Measurements from ENCODE around the gene C1QTNF12.

DNA sequence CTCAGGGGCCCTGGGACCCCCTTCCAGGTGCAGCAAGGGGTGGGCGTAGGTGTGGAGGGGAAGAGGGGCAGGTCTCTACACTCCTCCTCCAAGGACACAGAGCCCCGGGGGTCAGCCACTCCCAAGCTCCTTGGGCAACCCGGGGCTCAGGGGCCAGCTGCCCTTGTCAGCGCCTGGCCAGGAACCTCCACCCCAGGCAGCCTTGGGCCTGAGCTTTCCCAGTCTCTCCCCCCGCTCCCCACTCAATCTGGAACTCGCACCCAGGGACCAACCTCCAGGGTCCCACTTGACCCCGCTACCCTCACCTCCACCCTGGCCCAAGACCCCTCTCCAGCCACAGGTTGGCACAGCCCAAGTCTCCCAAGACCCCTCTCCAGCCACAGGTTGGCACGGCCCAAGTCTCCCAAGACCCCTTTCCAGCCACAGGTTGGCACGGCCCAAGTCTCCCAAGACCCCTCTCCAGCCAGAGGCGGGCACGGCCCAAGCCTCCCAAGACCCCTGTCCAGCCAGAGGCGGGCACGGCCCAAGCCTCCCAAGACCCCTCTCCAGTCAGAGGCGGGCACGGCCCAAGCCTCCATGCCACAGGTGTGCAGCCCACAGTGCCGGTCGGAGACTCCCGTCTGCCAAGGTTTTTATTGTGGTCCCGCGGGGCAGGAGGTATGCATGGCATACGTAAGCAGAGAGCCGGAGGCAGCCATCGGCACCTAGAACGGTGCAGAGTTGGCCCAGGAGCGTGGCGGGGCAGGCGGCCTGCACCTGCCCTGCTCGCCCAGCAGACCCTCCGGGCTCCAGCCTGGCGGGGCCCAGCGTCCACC lies 35.6 kb downstream of the C1QTNF12 start:
- no peak for TF ChIP-seq NFRKB (IDR thresholded peaks at IDR 0.05)
- no peak for TF ChIP-seq ARNT (IDR thresholded peaks at IDR 0.05)
- no peak for TF ChIP-seq ZNF384 (IDR thresholded peaks at IDR 0.05)
- no peak for TF ChIP-seq CTBP1 (IDR thresholded peaks at IDR 0.05; ENCODE audit: borderline replicate concordance)
- TF ChIP-seq BHLHE40 (IDR thresholded peaks at IDR 0.05; ENCODE audit: borderline replicate concordance): no peak
- no peak for TF ChIP-seq SUZ12 (IDR thresholded peaks at IDR 0.05)
- TF ChIP-seq ELF4 (IDR thresholded peaks at IDR 0.05): no peak

Measured in HEK293T (cell line).